DOHH2 (cell line): ENCODE data around the gene NEURL1B.

ENCODE experiments used
- CTCF ChIP-seq: fragments of 200-600 bp; sonication (generic); IDR thresholded peaks from one replicate; pipeline ENCODE4 v1.5.1; 2014; ENCODE audit warnings: antibody characterized with exemption, mild to moderate bottlenecking, low read depth, low read length; ENCODE audit not compliant: poor library complexity, severe bottlenecking
- EZH2phosphoT487 ChIP-seq: fragments of 200-600 bp; sonication (generic); IDR thresholded peaks from 2 replicates; pipeline ENCODE4 v1.6.1; 2017; ENCODE audit warnings: borderline replicate concordance, mild to moderate bottlenecking, antibody characterized with exemption, low read length, moderate library complexity, mixed read lengths

GRCh38 chr5:172699423-172699822, 58.4 kb downstream of the NEURL1B start:
- TF ChIP-seq CTCF (no peak), EZH2phosphoT487 (no peak)
